ENCODE measurements around the gene TADA2B.

TADA2B gene

GRCh38 chr4:7017446-7018048 lies 25.6 kb upstream of the TADA2B start:
- H4K20me1 ChIP-seq (ENCODE audit: insufficient read depth), result no peaks in the 10 kb centered on the region
- H3K4me2 ChIP-seq, result no peak overlapping the region
- H3K4me3 ChIP-seq (IDR thresholded peaks at IDR 0.05; ENCODE audit: insufficient read depth, low read depth, low read length), result no peak overlapping the region
- H2AFZ ChIP-seq (ENCODE audit: low read depth), result no peak overlapping the region
- H3K79me2 ChIP-seq (ENCODE audit: insufficient read depth, low read depth), result no peaks in the 10 kb centered on the region
- H3K27ac ChIP-seq, result no peak overlapping the region
- peaks cover 6% of the 10 kb centered on the region for H3K4me1 ChIP-seq (ENCODE audit: low read depth, poor library complexity, severe bottlenecking)
- TF ChIP-seq CTCF (conservative IDR thresholded peaks at IDR 0.05; ENCODE audit: low read depth, low read length), result no peak
- no peaks in the 10 kb centered on the region for H3K27me3 ChIP-seq (ENCODE audit: insufficient read depth, low read depth)
- peaks cover 2% of the 10 kb centered on the region; the same call in 1 of the 2 replicates for H3K36me3 ChIP-seq (ENCODE audit: insufficient read depth)
- H3K9ac ChIP-seq, result no peak overlapping the region

- no peak overlapping the region for H3K27ac ChIP-seq
- no peak overlapping the region for H3K4me3 ChIP-seq (IDR thresholded peaks at IDR 0.05; ENCODE audit: insufficient read depth, low read depth, low read length)
- no peaks in the 10 kb centered on the region for H4K20me1 ChIP-seq (ENCODE audit: insufficient read depth)
- H3K4me1 ChIP-seq (ENCODE audit: low read depth, poor library complexity, severe bottlenecking), result peaks cover 6% of the 10 kb centered on the region
- H3K4me2 ChIP-seq, result no peak overlapping the region
- TF ChIP-seq CTCF (conservative IDR thresholded peaks at IDR 0.05; ENCODE audit: low read depth, low read length), result no peak
- no peaks in the 10 kb centered on the region for H3K79me2 ChIP-seq (ENCODE audit: insufficient read depth, low read depth)
- no peaks in the 10 kb centered on the region for H3K27me3 ChIP-seq (ENCODE audit: insufficient read depth, low read depth)
- H3K9ac ChIP-seq, result no peak overlapping the region
- no peaks in the 10 kb centered on the region for H3K36me3 ChIP-seq (ENCODE audit: insufficient read depth)
- no peak overlapping the region for H2AFZ ChIP-seq (ENCODE audit: low read depth)
Observed at GRCh38 chr4:7018281-7018680, 24.9 kb upstream of the TADA2B start.

- H3K4me3 ChIP-seq (IDR thresholded peaks at IDR 0.05; ENCODE audit: insufficient read depth, low read depth, low read length), result no peak overlapping the region
- no peaks in the 10 kb centered on the region for H4K20me1 ChIP-seq (ENCODE audit: insufficient read depth)
Observed at GRCh38 chr4:7019367-7019766, 23.8 kb upstream of the TADA2B start.

GRCh38 chr4:7020290-7020689 lies 22.9 kb upstream of the TADA2B start:
- Histone ChIP-seq H3K4me2 (no peak overlapping the region), H3K36me3 (ENCODE audit: insufficient read depth) (no peaks in the 10 kb centered on the region), H3K4me1 (ENCODE audit: low read depth, poor library complexity, severe bottlenecking) (no peaks in the 10 kb centered on the region), H3K9ac (no peak overlapping the region), H3K27ac (no peak overlapping the region), H4K20me1 (ENCODE audit: insufficient read depth) (no peaks in the 10 kb centered on the region), H3K79me2 (ENCODE audit: insufficient read depth, low read depth) (no peaks in the 10 kb centered on the region), H3K4me3 (IDR thresholded peaks at IDR 0.05; ENCODE audit: insufficient read depth, low read depth, low read length) (no peak overlapping the region), H2AFZ (ENCODE audit: low read depth) (no peak overlapping the region), H3K27me3 (ENCODE audit: insufficient read depth, low read depth) (no peaks in the 10 kb centered on the region)
- TF ChIP-seq CTCF (conservative IDR thresholded peaks at IDR 0.05; ENCODE audit: low read depth, low read length), result no peak

More at GRCh38 chr4:7019367-7019766, 23.8 kb upstream of the TADA2B start:
- no peak overlapping the region for H2AFZ ChIP-seq (ENCODE audit: low read depth)
- no peaks in the 10 kb centered on the region for H3K27me3 ChIP-seq (ENCODE audit: insufficient read depth, low read depth)
- H3K36me3 ChIP-seq (ENCODE audit: insufficient read depth), result no peaks in the 10 kb centered on the region
- H3K9ac ChIP-seq, result no peak overlapping the region
- H3K4me2 ChIP-seq, result no peak overlapping the region
- H3K79me2 ChIP-seq (ENCODE audit: insufficient read depth, low read depth), result no peaks in the 10 kb centered on the region
- no peak for TF ChIP-seq CTCF (conservative IDR thresholded peaks at IDR 0.05; ENCODE audit: low read depth, low read length)
- no peaks in the 10 kb centered on the region for H3K4me1 ChIP-seq (ENCODE audit: low read depth, poor library complexity, severe bottlenecking)
- no peak overlapping the region for H3K27ac ChIP-seq
